Transverse colon (tissue), 3 donors: ENCODE data around the gene TRMT112.

Source experiments
- CTCF ChIP-seq, 5 experiments: fragments of 200-600 bp in 3 of 5; fragments of 450-650 bp in 2 of 5; sonication (generic) in 3 of 5; IDR thresholded peaks; 1 replicate in 2 of 5; 2 replicates in 3 of 5; pipeline ENCODE4 v1.5.1; 2016 to 2017; ENCODE audit warnings: antibody characterized with exemption in 5 of 5, inconsistent platforms in 3 of 5, mild to moderate bottlenecking in 2 of 5, moderate library complexity in 1 of 5
- POLR2A ChIP-seq: fragments of 450-650 bp; IDR thresholded peaks from one replicate; pipeline ENCODE4 v1.6.1; 2016; ENCODE audit warnings: antibody characterized with exemption, mild to moderate bottlenecking, moderate library complexity

DNA sequence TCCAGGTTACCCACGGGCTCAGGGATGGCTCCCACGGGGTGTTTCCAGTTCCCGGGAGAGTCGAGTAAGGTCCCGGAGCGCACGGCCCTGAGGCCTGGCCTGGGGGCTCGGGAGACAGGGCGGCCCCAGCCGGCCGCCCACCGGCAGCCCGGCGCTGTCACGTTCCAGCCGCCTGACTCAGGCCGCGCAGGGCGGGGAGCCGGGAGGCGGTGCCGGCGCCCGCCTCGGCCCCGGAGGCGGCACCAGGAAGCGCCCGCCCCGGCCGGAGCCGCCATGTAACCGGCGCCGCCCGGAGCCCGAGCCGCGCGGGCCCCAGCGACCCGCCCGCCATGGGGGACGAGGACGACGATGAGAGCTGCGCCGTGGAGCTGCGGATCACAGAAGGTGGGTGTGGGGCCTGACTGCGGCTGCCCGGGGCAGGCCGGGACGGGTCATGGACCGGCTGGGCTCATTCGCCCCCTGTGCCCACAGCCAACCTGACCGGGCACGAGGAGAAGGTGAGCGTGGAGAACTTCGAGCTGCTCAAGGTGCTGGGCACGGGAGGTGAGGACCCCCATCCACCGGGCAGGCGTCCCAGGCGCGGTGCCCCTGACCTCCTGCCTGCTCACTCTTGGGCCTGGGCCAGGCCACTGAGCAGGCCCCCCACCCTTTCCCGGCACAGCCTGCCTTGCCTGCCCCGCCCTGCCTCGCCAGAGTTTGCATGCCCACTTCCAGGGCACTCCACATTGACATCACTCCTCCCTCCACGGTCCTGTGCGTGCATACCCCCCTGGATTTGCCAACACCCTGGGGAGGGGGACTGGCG lies 41.8 kb upstream of the TRMT112 start, which contains the start of gene RPS6KA4:
- TF ChIP-seq CTCF (IDR thresholded peaks at IDR 0.05): no peak
- peak; percentile 42 for TF ChIP-seq POLR2A
